ENCODE data around the gene FAM177A1.

DNA sequence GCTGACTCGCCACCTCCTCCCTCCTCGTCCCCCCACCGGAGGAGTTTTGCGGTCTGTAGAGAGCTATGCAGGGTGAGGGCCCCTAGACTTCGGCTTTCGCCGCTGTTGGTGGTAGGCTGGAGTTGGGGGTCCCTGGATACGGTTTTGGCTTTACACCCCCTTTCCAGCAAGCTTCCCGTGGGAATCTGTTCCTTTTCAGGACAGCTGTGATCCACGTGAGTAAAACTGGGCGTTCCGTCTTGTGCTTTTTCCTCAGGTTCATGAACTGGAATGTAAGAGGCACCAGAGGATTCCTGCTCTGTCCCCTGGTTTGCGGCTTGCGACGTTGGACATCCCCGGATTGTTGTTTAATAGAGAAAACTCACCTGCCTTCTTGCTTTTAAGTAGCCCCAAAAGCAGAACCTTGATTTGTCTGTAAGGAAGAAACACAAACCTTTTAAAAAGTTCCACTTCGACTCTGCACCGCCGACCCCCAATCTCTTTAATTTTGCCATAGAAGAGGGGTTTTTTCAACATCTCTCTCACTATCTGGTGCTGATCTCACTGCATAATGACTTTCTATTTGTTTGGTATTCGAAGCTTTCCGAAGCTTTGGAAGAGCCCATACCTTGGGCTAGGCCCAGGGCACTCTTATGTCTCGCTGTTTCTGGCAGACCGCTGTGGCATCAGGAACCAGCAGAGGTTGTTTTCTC is 76.8 kb downstream of the FAM177A1 start:
- TF ChIP-seq MCM5 (IDR thresholded peaks at IDR 0.05; ENCODE audit: low read depth) (no peak), SIX5 (IDR thresholded peaks at IDR 0.05; ENCODE audit: borderline replicate concordance in 1 of 2, insufficient read depth in 1 of 2, low read depth in 1 of 2, low read length in 2 of 2) (no peak)

All from K562 (cell line).